Measurements from ENCODE around the gene RANBP9. TPM values are rescaled to one million over a fixed set of nuclear protein-coding genes. Genes with fewer than 3 reads are reported as not detected.

The RANBP9 gene
- total and polyA plus RNA-seq, 2 experiments from 2014 or later: 12.1 to 31.8 TPM

GRCh38 chr6:13574149-13574570 is 137.5 kb downstream of the RANBP9 start:
- Histone ChIP-seq H3K4me3 (peak overlapping the region; percentile 84), H4K20me1 (replicated peaks; ENCODE audit: insufficient read depth) (no peaks in the 10 kb centered on the region), H3K27me3 (ENCODE audit: insufficient read depth) (no peaks in the 10 kb centered on the region), H3K36me3 (ENCODE audit: insufficient read depth) (no peaks in the 10 kb centered on the region), H3K9me2 (ENCODE audit: insufficient read depth) (no peaks in the 10 kb centered on the region), H3K4me2 (peak overlapping the region; percentile 94), H3K4me1 (ENCODE audit: insufficient read depth) (peaks cover 13% of the 10 kb centered on the region), H2AFZ (no peak overlapping the region), H3K27ac (ENCODE audit: low read depth) (peak overlapping the region; percentile 99), H3K79me2 (replicated peaks; ENCODE audit: insufficient read depth) (peaks cover 28% of the 10 kb centered on the region), H3F3A (replicated peaks; ENCODE audit: low read depth) (peaks cover 10% of the 10 kb centered on the region)
- Mint-ChIP-seq H3K27me3 (ENCODE audit: insufficient read depth, low read depth, poor library complexity) (peaks cover 12% of the 10 kb centered on the region), H3K4me3 (peak overlapping the region; percentile 85), H3K27ac (peak overlapping the region; percentile 98), H3K9me3 (no peaks in the 10 kb centered on the region; the same call in 2 of the 3 replicates), H3K4me1 (peaks cover 29% of the 10 kb centered on the region), H3K36me3 (ENCODE audit: low read depth) (no peaks in the 10 kb centered on the region; the same call in 2 of the 3 replicates)
- peak; percentile 96 for DNase-seq (ENCODE audit: low spot score)
- TF ChIP-seq ZNF462 (CRISPR knock-in tag; IDR thresholded peaks at IDR 0.05) (no peak), CREB1 (CRISPR knock-in tag; IDR thresholded peaks at IDR 0.05; ENCODE audit: low read depth) (0 out of 2 replicates have a peak, but pooled peaks have one; percentile 8), NANOG (IDR thresholded peaks at IDR 0.05; ENCODE audit: borderline replicate concordance) (no peak), REST (IDR thresholded peaks at IDR 0.05; ENCODE audit: unreplicated experiment) (no peak), EZH2 (IDR thresholded peaks at IDR 0.05; ENCODE audit: low read depth, unreplicated experiment) (no peak), POLR2AphosphoS5 (IDR thresholded peaks at IDR 0.05; ENCODE audit: low read depth) (peak; percentile 17), ETS1 (IDR thresholded peaks at IDR 0.05) (no peak), CTCF (conservative IDR thresholded peaks at IDR 0.05; ENCODE audit: low read depth in 2 of 2) (peak; percentile 22 to 57; a peak in 3 of 4 replicates)
- peak; percentile 92 for ATAC-seq
